ENCODE measurements around the gene LIF.

The LIF gene

GRCh38 chr22:30245985-30246813, at the start of gene LIF:
Gene LIF, minus strand, starts transcription at chr22:30246759. Its CDS starts 64 bp downstream, at chr22:30246695.
- no peak for DNase-seq

GRCh38 chr22:30296324-30296723, 49.8 kb upstream of the LIF start:
- DNase-seq: no peak

GRCh38 chr22:30295576-30295975, 49.0 kb upstream of the LIF start:
- DNase-seq: no peak

- no peak for DNase-seq
These were observed 48.3 kb upstream of the LIF start for GRCh38 chr22:30294830-30295229.

GRCh38 chr22:30294066-30294465, 47.5 kb upstream of the LIF start:
- DNase-seq: no peak

- no peak for DNase-seq
These were observed 46.5 kb upstream of the LIF start for GRCh38 chr22:30293026-30293425.

GRCh38 chr22:30292069-30292970, 45.8 kb upstream of the LIF start:
- DNase-seq: no peak

GRCh38 chr22:30291058-30291892, 44.7 kb upstream of the LIF start:
- DNase-seq: no peak

DNA sequence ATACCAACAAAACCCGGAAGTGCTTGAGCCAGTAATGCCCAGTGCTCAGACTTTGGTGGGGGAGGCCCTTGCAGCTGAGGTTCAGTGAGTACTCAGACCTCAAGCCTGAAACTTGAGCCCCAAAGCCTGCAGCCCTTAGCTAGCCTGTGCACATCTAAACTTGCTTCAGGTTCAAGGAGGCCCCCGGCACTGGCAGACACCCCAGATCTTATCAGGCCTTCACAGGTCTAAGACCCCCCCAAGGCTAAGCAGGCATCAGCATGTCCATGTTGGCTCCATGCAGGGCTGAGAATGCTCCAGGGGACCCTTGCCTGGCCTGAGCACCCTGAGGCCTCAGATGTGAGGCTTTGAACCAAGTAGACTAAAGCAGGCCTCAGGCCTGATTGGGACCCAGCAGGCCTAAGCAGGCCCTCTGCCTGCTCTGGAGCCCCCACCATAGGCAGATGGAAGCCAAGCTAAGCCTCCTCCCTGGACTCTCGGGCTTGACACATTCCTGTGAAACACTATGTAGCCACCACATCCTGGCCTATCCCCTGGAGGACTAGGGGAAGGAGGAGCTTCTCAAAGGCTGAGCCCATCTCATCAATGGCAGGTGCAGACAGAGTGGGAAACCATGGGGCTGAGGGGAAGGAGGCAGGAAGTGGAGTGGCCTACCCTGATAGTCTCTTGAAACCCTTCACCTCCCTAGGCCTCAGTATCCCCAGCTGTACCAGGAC, 43.9 kb upstream of the LIF start:
- no peak for DNase-seq

- no peak for DNase-seq
These were observed 43.4 kb upstream of the LIF start for GRCh38 chr22:30289980-30290313.

DNA sequence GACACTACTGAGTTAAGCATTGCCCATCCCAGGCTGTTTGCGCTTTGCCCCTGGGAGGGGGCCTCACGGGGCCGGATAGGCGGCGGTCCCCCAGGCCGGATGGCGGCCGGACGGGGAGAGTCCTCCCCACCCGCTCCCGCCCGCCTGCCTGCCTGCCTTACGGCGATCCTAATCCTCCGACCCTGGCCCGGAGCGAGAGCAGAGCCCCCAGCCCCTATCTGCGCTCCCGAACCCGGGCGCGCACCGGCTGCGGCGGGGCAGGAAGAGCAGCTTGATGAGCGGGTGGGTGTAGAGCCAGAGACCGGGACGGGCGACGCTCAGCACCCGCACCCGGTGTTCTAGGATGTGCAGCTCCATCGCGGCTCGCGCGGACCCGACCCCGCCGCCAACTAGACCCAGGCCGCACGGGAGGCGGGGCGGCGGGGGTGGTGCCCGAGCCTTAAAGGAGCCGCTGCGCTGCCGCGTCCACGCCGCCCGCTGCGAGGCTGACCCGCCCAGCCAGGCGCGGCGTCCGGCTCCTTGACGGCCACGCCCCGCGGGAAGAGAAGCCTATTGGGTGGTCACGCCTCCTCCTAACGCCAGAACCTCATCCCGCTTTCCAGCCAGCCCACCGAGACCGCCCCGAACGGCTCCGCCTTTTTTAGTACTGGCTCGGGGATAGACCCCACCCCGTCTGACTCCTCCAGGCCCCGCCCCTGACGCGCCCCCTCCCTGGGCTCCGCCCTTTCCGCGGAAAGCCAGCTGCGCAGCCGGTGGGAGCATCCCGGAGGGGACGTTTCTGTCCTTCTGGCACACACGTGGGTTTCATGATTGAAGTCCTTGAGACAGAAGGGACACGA, 42.8 kb upstream of the LIF start, which contains the start of gene CASTOR1:
TSS of gene CASTOR1 (minus strand) at position 365 of the 839 bp plus-strand sequence. CDS start at position 357, 8 bp downstream.
- DNase-seq: peak; percentile 51

GRCh38 chr22:30288419-30289140, 42.0 kb upstream of the LIF start:
- DNase-seq: no peak

- DNase-seq: no peak
These were observed 41.3 kb upstream of the LIF start for GRCh38 chr22:30287648-30288418.

DNA sequence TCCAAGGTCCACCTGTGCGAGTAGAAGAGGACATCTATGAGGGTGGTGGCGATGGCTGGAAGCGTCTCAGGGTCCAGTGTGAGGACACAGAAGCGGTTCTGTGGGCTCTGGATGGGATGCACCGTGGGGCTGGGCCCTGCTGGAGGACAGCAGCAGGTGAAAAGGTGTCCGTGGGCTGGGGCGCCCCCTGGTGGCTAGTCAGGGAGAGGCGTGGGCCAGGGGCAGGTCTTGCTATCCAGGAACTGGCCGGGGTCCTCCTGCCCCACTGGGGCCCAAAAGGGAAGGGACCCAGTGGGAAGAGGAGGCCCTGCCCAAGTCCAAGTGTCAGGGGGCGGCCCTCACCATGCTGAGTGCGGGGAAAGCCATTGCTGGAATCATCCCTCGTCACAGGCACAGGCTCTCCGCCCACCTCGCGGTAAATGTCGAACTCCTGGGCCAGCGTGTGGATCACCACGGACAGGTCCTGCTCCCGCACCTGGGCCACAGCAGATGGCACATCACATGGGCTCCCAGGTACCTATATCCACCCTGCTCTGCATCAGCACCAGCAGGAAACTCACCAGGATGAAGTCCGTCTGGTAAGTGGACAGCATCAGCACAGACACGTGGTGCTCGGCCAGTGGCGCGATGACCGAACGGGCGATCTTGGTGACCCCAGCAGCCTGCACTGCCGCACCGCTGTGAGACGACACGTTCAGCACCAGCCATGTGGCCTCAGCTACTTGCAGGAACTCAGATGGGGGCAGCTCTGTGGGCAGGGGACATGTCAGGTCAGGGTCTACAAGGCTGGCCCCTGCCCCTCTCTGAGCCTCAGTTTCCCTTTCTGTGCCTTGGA, 40.5 kb upstream of the LIF start:
- DNase-seq: no peak

DNA sequence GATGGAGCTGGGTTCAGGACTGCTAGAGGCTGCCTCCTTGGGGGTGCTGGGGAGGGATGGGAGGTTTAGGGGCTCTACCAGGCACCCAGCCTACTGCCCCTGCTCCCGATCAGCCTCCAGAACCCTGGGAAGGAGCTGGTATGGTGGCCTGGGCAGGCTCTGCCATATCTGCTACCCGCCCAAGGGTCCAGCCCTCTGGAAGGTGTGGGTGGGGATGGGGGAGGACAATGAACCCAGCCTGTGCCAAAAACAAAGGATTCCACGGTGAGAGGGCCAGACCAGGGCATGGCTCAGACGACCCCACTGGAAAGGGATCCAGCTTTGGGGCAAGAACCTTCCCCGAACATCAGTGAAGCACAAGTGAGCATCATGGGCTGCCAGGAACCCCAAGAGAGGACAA, 39.8 kb upstream of the LIF start:
- no peak for DNase-seq

DNA sequence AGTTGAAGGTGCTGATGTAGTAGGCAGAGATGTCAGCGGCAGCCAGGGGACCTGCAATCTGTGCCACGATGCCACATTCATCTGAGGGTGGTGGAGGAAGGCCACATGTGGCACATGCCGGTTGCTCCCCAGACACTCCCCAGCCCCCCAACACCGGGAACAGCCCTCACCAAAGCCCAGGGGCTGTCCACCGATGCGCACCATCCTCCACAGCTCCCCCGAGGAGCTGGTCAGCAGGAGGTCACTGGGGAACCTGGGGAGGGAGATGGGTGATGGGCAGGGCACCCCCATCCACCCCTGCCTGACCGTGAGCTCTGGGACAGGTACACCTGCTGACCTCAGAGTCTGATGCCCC, 39.3 kb upstream of the LIF start:
- no peak for DNase-seq

DNA sequence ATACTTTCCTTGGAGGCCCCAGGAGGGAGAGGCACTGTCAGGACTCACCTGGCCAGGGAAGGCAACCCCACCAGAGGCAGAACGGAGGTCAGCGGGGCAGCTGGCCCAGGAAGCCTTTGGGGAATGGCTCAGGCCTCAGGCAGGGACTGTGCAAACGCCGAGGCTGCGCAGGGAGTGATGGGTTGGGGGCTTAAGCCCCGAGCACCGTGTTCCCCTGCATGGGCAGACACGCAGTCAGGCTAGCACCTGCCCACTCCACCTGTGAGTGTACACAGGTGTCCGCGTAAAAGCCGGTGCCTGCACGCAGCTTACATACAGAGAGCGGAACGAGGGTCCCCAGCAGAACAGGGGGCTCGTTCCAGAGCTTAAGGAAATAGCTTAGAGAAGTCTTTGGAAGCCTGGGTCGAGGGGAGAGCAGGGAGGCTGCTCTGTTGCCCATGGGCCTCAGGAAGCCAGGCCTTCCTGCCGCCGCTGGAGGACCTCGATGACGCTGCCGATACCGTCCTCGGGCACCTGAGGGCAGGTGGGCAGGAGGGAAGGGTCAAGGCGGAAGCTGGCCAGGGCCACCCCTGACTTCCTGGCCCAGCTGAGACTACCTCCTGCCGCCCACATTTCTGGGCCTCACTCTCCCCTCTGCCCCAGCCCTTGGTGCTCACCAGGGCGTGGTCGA, 38.8 kb upstream of the LIF start:
- no peak for DNase-seq

DNA sequence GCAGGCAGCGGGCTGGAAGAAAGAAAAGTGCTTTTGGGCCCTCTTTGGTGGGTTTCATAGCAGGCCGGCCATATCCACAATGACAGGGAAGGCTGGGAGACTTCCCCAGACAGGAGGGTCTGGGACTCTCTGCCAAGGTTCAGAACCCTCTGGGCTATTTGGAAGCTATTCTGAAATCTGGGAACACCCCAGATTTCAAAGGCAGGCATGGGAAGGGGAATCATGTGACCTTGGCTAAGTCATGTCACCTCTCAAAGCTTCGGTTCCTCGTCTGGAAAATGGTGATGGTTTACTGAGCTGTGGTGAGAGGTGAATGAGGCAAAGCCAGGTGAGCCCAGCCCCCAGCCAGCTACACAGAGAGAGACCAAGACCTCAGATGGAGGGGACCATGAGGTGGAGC, 38.1 kb upstream of the LIF start:
- no peak for DNase-seq

All from NCI-H1417 treated with DMSO at 0.1 percent for 48 hours (cell line).